Keratinocyte (primary cell): ENCODE data around the gene PIGN.

Source experiments
- EZH2 ChIP-seq: IDR thresholded peaks from one replicate; pipeline ENCODE4 v1.6.1; 2012; ENCODE audit warnings: inconsistent platforms, mild to moderate bottlenecking, low read length, moderate library complexity
- TF ChIP-seq, protein P1 (sequence below), 3 experiments: IDR thresholded peaks in 1 of 3; conservative IDR thresholded peaks in 1 of 3; optimal IDR thresholded peaks in 1 of 3; 2 replicates in 2 of 3; 3 replicates in 1 of 3; pipeline versions ENCODE3 to v1.5.1; 2011; ENCODE audit warnings: low read length in 3 of 3, mild to moderate bottlenecking in 3 of 3, moderate library complexity in 2 of 3, control low read depth in 1 of 3, inconsistent platforms in 1 of 3; ENCODE audit not compliant: insufficient read depth in 2 of 3; ENCODE audit errors: extremely low read depth in 1 of 3

DNA sequence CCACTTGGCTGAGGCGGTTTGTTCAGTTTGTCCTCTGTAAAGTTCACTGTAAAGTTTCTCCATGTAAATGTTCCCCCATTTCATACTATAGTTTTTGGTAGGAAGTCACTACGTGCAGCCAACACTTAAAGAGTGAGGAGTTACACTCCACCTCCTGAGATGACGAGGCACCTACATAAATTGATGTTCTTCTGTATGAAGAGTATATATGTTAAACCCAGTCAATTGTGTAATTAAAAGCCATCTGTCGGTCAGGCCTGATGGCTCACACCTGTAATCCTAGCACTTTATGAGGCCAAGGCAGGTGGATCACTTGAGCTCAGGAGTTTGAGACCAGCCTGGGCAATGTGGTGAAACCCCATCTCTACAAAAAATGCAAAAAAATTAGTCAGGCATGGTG, 7.6 kb downstream of the PIGN start:
- TF ChIP-seq EZH2 = no peak
- TF ChIP-seq, protein P1, sequence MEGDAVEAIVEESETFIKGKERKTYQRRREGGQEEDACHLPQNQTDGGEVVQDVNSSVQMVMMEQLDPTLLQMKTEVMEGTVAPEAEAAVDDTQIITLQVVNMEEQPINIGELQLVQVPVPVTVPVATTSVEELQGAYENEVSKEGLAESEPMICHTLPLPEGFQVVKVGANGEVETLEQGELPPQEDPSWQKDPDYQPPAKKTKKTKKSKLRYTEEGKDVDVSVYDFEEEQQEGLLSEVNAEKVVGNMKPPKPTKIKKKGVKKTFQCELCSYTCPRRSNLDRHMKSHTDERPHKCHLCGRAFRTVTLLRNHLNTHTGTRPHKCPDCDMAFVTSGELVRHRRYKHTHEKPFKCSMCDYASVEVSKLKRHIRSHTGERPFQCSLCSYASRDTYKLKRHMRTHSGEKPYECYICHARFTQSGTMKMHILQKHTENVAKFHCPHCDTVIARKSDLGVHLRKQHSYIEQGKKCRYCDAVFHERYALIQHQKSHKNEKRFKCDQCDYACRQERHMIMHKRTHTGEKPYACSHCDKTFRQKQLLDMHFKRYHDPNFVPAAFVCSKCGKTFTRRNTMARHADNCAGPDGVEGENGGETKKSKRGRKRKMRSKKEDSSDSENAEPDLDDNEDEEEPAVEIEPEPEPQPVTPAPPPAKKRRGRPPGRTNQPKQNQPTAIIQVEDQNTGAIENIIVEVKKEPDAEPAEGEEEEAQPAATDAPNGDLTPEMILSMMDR (optimal IDR thresholded peaks at IDR 0.05 in 1 of 3, IDR thresholded peaks at IDR 0.05 in 1 of 3, conservative IDR thresholded peaks at IDR 0.05 in 1 of 3; ENCODE audit: extremely low read depth in 1 of 3, insufficient read depth in 2 of 3, low read length in 3 of 3) = no peak
